ENCODE results near the gene WDR47.

DNA sequence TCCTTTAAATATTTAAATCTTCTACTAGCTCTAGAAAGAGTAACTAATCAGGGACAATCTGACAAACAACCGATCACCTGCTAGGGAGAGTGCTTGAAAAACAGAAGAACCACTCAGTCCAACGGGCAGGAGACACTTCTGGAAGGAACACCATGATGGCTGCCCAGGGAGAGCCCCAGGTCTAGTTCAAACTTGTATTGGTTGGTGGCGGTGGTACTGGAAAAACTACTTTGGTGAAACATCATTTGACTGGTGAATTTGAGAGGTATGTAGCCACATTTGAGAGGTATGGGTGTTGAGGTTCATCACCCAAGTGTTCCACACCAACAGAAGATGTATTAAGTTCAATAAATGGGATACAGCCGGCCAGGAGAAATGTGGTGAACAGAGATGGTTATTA is 4.8 kb upstream of the WDR47 start:
- TF ChIP-seq, protein P1, sequence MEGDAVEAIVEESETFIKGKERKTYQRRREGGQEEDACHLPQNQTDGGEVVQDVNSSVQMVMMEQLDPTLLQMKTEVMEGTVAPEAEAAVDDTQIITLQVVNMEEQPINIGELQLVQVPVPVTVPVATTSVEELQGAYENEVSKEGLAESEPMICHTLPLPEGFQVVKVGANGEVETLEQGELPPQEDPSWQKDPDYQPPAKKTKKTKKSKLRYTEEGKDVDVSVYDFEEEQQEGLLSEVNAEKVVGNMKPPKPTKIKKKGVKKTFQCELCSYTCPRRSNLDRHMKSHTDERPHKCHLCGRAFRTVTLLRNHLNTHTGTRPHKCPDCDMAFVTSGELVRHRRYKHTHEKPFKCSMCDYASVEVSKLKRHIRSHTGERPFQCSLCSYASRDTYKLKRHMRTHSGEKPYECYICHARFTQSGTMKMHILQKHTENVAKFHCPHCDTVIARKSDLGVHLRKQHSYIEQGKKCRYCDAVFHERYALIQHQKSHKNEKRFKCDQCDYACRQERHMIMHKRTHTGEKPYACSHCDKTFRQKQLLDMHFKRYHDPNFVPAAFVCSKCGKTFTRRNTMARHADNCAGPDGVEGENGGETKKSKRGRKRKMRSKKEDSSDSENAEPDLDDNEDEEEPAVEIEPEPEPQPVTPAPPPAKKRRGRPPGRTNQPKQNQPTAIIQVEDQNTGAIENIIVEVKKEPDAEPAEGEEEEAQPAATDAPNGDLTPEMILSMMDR (IDR thresholded peaks at IDR 0.05): no peak
- no peak for TF ChIP-seq ZFX (IDR thresholded peaks at IDR 0.05; ENCODE audit: borderline replicate concordance)

Data from 22Rv1 (cell line).